ENCODE data around the gene UGGT2. TPM values are rescaled to one million over a fixed set of nuclear protein-coding genes. Genes with fewer than 3 reads are reported as not detected.

UGGT2 gene
- 58.9 and 62.4 TPM in 2 replicates for total RNA-seq

DNA sequence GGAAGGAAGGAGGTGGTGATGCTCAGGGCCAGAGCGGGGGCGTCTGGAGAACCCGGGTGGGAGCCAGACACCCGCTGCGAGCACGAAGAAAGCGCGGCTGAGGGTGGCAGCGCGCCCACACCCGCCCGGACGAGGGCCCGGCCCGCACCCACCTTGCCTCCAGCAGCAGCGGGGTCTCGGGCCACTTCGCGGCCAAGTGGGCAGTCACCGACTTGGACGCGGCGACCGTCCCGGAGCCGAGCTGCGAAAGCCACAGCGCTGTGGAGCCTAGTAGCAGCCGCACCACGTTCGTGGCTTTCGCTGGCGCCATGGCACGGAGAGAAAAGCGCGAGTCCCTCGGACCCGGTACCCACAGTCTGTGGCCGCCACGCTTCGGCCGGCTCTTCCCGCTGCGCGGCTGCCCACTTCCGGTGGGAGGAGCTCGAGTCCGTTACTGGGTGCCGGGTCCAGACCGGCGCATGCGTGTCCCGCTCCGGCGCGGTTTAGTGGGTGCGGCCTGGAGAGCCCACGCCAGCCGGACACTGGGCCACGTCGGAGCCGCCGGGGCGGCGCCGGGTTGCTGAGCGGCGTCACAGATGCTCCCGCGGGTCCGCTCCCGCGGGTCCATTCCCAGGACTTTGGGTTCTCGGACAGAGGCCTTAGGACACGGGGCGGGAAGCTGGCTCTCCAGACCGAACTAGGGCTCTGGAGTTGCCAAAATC lies at the start of gene UGGT2:
Gene UGGT2 (minus strand): TSS at position 399 of the 701 bp plus-strand sequence. CDS start 89 bp downstream, at position 310.

DNA sequence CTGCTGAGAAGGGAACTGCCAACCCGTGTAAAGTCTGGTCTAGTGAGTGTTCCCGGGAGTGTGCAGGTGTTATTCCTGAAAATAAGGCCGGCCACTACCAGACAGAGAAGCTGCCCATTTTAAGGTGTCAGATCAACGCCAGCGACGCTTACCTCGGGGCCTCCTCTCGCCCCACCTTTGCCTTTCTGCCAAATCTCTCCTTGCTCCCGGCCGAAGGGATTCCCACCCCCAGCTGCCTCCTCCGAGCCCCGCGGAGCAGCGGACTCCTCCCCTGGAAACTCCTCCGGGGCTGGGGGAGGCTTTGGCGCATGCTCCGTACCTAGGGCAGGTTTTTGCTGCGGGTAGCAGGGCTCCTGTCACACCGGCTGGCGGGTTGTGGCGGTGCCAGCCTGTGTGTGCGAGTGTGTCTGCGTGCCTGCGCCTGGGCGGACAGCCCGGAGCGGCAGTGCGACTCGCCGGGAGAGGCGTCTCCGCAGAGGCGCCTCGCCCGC lies 36.6 kb upstream of the UGGT2 start, which contains the start of gene HS6ST3:
Gene HS6ST3 (plus strand): TSS at position 359 of the 491 bp plus-strand sequence.

Other genes starting within 250 kb of the UGGT2 start
- not detected in 2 replicates for gene HS6ST3, start 36.7 kb upstream of the UGGT2 start, total RNA-seq

Data from smooth muscle cell of bladder (primary cell).